H9 (cell line): ENCODE data around the gene TTC39A. TPM values are rescaled to one million over a fixed set of nuclear protein-coding genes. Genes with fewer than 3 reads are reported as not detected.

Experiments used
- DNase-seq: peaks from one replicate; pipeline ENCODE4 v3.0.0-alpha.2; 2017
- H2AFZ ChIP-seq: one replicate; pipeline ENCODE4 v1.6.1; 2013; ENCODE audit warnings: mild to moderate bottlenecking, low read length, control low read depth, moderate library complexity
- H2AK5ac ChIP-seq: 2 replicates; pipeline ENCODE4 v1.6.1; 2013; ENCODE audit warnings: low read length, control low read depth, mixed read lengths; ENCODE audit not compliant: insufficient read length
- H2BK120ac ChIP-seq: one replicate; pipeline ENCODE4 v1.6.1; 2013; ENCODE audit warnings: low read depth, mild to moderate bottlenecking, low read length, control low read depth, inconsistent platforms; ENCODE audit not compliant: poor library complexity, severe bottlenecking
- H2BK12ac ChIP-seq: 2 replicates; pipeline ENCODE4 v1.6.1; 2013; ENCODE audit warnings: low read length, control low read depth, mixed read lengths, low read depth; ENCODE audit not compliant: insufficient read length
- H2BK15ac ChIP-seq: 2 replicates; pipeline ENCODE4 v1.6.1; 2013; ENCODE audit warnings: low read depth, low read length, control low read depth
- H2BK20ac ChIP-seq: one replicate; pipeline ENCODE4 v1.6.1; 2013; ENCODE audit warnings: low read depth, mild to moderate bottlenecking, low read length, control low read depth, inconsistent platforms; ENCODE audit not compliant: poor library complexity, severe bottlenecking
- H2BK5ac ChIP-seq: 2 replicates; pipeline ENCODE4 v1.6.1; 2013; ENCODE audit warnings: low read length, control low read depth, mixed read lengths; ENCODE audit not compliant: insufficient read length
- H3K14ac ChIP-seq: 2 replicates; pipeline ENCODE4 v1.6.1; 2013; ENCODE audit warnings: low read length, control low read depth; ENCODE audit not compliant: insufficient read depth
- H3K18ac ChIP-seq: 2 replicates; pipeline ENCODE4 v1.6.1; 2013; ENCODE audit warnings: low read depth, mild to moderate bottlenecking, mixed read lengths, low read length, control low read depth; ENCODE audit not compliant: insufficient read length
- H3K23ac ChIP-seq: 2 replicates; pipeline ENCODE4 v1.6.1; 2013; ENCODE audit warnings: low read length, control low read depth, mixed read lengths, low read depth; ENCODE audit not compliant: insufficient read length
- H3K23me2 ChIP-seq: 2 replicates; pipeline ENCODE4 v1.6.1; 2013; ENCODE audit warnings: low read depth, mild to moderate bottlenecking, mixed read lengths, low read length, control low read depth; ENCODE audit not compliant: insufficient read length, poor library complexity, severe bottlenecking
- H3K27ac ChIP-seq: 2 replicates; pipeline ENCODE4 v1.5.1; 2013; ENCODE audit warnings: low read length, control low read depth, mixed read lengths, low read depth; ENCODE audit not compliant: insufficient read length
- H3K27me3 ChIP-seq: 2 replicates; pipeline ENCODE4 v1.6.1; 2013; ENCODE audit warnings: low read length, control low read depth, inconsistent platforms; ENCODE audit not compliant: insufficient read depth
- H3K4ac ChIP-seq: 2 replicates; pipeline ENCODE4 v1.6.1; 2013; ENCODE audit warnings: low read depth, mild to moderate bottlenecking, control low read depth, inconsistent platforms, low read length, moderate library complexity
- H3K4me1 ChIP-seq: 2 replicates; pipeline ENCODE4 v1.6.1; 2013; ENCODE audit warnings: low read length, control low read depth, inconsistent platforms; ENCODE audit not compliant: insufficient read depth
- H3K4me2 ChIP-seq: 2 replicates; pipeline ENCODE4 v1.6.1; 2013; ENCODE audit warnings: low read length, control low read depth, mixed read lengths; ENCODE audit not compliant: insufficient read length, insufficient read depth
- H3K56ac ChIP-seq: 2 replicates; pipeline ENCODE4 v1.6.1; 2013; ENCODE audit warnings: low read depth, mild to moderate bottlenecking, mixed read lengths, low read length, control low read depth; ENCODE audit not compliant: insufficient read length
- H3K79me1 ChIP-seq: 2 replicates; pipeline ENCODE4 v1.6.1; 2013; ENCODE audit warnings: low read depth, mild to moderate bottlenecking, moderate library complexity, low read length, control low read depth, inconsistent platforms; ENCODE audit not compliant: insufficient read depth, poor library complexity, severe bottlenecking
- H3K79me2 ChIP-seq: 2 replicates; pipeline ENCODE4 v1.6.1; 2013; ENCODE audit warnings: low read length, control low read depth, inconsistent platforms; ENCODE audit not compliant: insufficient read depth
- H3K9ac ChIP-seq: 2 replicates; pipeline ENCODE4 v1.6.1; 2013; ENCODE audit warnings: low read length, control low read depth, mixed read lengths; ENCODE audit not compliant: insufficient read length; ENCODE audit errors: extremely low read depth
- H3K9me3 ChIP-seq: one replicate; pipeline ENCODE4 v1.6.1; 2013; ENCODE audit warnings: low read depth, low read length, inconsistent platforms; ENCODE audit not compliant: control insufficient read depth
- H3T11ph ChIP-seq: one replicate; pipeline ENCODE4 v1.6.1; 2013; ENCODE audit warnings: mild to moderate bottlenecking, low read length, control low read depth, inconsistent platforms
- H4K20me1 ChIP-seq: one replicate; pipeline ENCODE4 v1.6.1; 2013; ENCODE audit not compliant: control insufficient read depth, insufficient read length, insufficient read depth
- H4K5ac ChIP-seq: 2 replicates; pipeline ENCODE4 v1.6.1; 2013; ENCODE audit warnings: low read depth, mild to moderate bottlenecking, mixed read lengths, low read length, control low read depth; ENCODE audit not compliant: insufficient read length
- H4K8ac ChIP-seq: replicated peaks from 2 replicates; pipeline ENCODE4 v1.6.1; 2013; ENCODE audit warnings: low read length, control low read depth, mixed read lengths, low read depth; ENCODE audit not compliant: insufficient read length
- H4K91ac ChIP-seq: 2 replicates; pipeline ENCODE4 v1.6.1; 2013; ENCODE audit warnings: low read depth, mild to moderate bottlenecking, moderate library complexity, mixed read lengths, low read length, control low read depth; ENCODE audit not compliant: insufficient read length
- H3K27ac Mint-ChIP-seq, 3 experiments: 2 replicates in 2 of 3; 3 replicates in 1 of 3; pipeline ENCODE4 v1.8.0; 2020 to 2021; ENCODE audit warnings: mixed read lengths in 3 of 3, mild to moderate bottlenecking in 1 of 3, moderate library complexity in 1 of 3
- H3K27me3 Mint-ChIP-seq: 2 replicates; pipeline ENCODE4 v1.8.0; 2021; ENCODE audit warnings: low read depth, mild to moderate bottlenecking, moderate library complexity, mixed read lengths
- H3K36me3 Mint-ChIP-seq, 3 experiments: 2 replicates in 2 of 3; 3 replicates in 1 of 3; pipeline ENCODE4 v1.8.0; 2020 to 2021; ENCODE audit warnings: low read depth in 3 of 3, mixed read lengths in 3 of 3; ENCODE audit not compliant: insufficient read depth in 1 of 3
- H3K4me1 Mint-ChIP-seq, 2 experiments: 2 replicates each; pipeline ENCODE4 v1.8.0; 2020; ENCODE audit warnings: mixed read lengths in 2 of 2
- H3K4me3 Mint-ChIP-seq, 2 experiments: 2 replicates in 1 of 2; 3 replicates in 1 of 2; pipeline ENCODE4 v1.8.0; 2020 to 2021; ENCODE audit warnings: mild to moderate bottlenecking in 2 of 2, mixed read lengths in 2 of 2, moderate library complexity in 1 of 2
- H3K9me3 Mint-ChIP-seq, 2 experiments: 2 replicates in 1 of 2; 3 replicates in 1 of 2; pipeline ENCODE4 v1.8.0; 2020; ENCODE audit warnings: mild to moderate bottlenecking in 2 of 2, mixed read lengths in 2 of 2, moderate library complexity in 1 of 2
- WGBS: extraction: QIAGEN DNeasy Blood & Tissue Kit; methylation state at CpG from one replicate; pipeline ENCODE4 v1.1.7; 2013; ENCODE audit warnings: missing lambda C conversion rate, low lambda C conversion rate, mixed read lengths; ENCODE audit not compliant: insufficient read length; ENCODE audit errors: extremely low coverage; 5-methylcytosine and 5-hydroxymethylcytosine counted together
- total RNA-seq: library from RNA; stranded (reverse); gene quantifications from 2 replicates; pipeline ENCODE4 v1.2.1, GENCODE V29; 2021
- TF ChIP-seq, protein P1 (sequence below): fragments of 200-600 bp; sonication (generic); conservative IDR thresholded peaks from 3 replicates; pipeline ENCODE4 v1.8.0; 2021; ENCODE audit warnings: antibody characterized with exemption, mild to moderate bottlenecking

TTC39A gene
- total RNA-seq, 1 experiment from 2014 or later, result 7.7 TPM

GRCh38 chr1:51305371-51305823 lies 25.0 kb downstream of the TTC39A start:
- no peak overlapping the region for H2BK5ac ChIP-seq
- no peak overlapping the region for H4K8ac ChIP-seq
- H3K27ac Mint-ChIP-seq, result no peak overlapping the region
- no peak overlapping the region for H2AFZ ChIP-seq
- H2BK12ac ChIP-seq, result no peak overlapping the region
- no peak overlapping the region for H2AK5ac ChIP-seq
- H3K4me2 ChIP-seq, result no peak overlapping the region
- no peak for DNase-seq
- H3K4me1 Mint-ChIP-seq, result peaks cover 3 to 9% of the 10 kb centered on the region in 2 experiments; a peak in 1 of 4 replicates
- H3K23me2 ChIP-seq, result no peaks in the 10 kb centered on the region
- no peak overlapping the region for H3K56ac ChIP-seq
- H3K9ac ChIP-seq, result no peak overlapping the region
- no peak overlapping the region for H2BK20ac ChIP-seq
- H3K27me3 Mint-ChIP-seq, result peaks cover 2% of the 10 kb centered on the region
- no peak overlapping the region for H4K5ac ChIP-seq
- no peak overlapping the region for H3K4ac ChIP-seq
- no peaks in the 10 kb centered on the region for H3K79me2 ChIP-seq
- H3K4me3 Mint-ChIP-seq, result no peak overlapping the region
- no peaks in the 10 kb centered on the region for H3K36me3 Mint-ChIP-seq
- no peaks in the 10 kb centered on the region; a peak in 2 of 5 replicates for H3K9me3 Mint-ChIP-seq
- H4K20me1 ChIP-seq, result no peaks in the 10 kb centered on the region
- WGBS, result no CpG with 5 or more reads among the region's 4 CpGs
- no peak overlapping the region for H3K27ac ChIP-seq
- H3K4me1 ChIP-seq, result no peaks in the 10 kb centered on the region
- no peaks in the 10 kb centered on the region for H3K9me3 ChIP-seq
- no peak overlapping the region for H3K18ac ChIP-seq
- H3K79me1 ChIP-seq, result no peaks in the 10 kb centered on the region
- H3K14ac ChIP-seq, result no peak overlapping the region
- no peak overlapping the region for H2BK15ac ChIP-seq
- no peaks in the 10 kb centered on the region for H3K27me3 ChIP-seq
- no peak overlapping the region for H3K23ac ChIP-seq
- H3T11ph ChIP-seq, result no peak overlapping the region
- H2BK120ac ChIP-seq, result no peak overlapping the region
- TF ChIP-seq, protein P1, sequence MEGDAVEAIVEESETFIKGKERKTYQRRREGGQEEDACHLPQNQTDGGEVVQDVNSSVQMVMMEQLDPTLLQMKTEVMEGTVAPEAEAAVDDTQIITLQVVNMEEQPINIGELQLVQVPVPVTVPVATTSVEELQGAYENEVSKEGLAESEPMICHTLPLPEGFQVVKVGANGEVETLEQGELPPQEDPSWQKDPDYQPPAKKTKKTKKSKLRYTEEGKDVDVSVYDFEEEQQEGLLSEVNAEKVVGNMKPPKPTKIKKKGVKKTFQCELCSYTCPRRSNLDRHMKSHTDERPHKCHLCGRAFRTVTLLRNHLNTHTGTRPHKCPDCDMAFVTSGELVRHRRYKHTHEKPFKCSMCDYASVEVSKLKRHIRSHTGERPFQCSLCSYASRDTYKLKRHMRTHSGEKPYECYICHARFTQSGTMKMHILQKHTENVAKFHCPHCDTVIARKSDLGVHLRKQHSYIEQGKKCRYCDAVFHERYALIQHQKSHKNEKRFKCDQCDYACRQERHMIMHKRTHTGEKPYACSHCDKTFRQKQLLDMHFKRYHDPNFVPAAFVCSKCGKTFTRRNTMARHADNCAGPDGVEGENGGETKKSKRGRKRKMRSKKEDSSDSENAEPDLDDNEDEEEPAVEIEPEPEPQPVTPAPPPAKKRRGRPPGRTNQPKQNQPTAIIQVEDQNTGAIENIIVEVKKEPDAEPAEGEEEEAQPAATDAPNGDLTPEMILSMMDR, result no peak
- H4K91ac ChIP-seq, result no peak overlapping the region
